K562 (cell line): Measurements from ENCODE around the gene LSM8. TPM values are rescaled to one million over a fixed set of nuclear protein-coding genes. Genes with fewer than 3 reads are reported as not detected.

Experiments used
- GATA2 ChIP-seq: sonication (generic); formaldehyde crosslinking; IDR thresholded peaks from 2 replicates; pipeline ENCODE4 v1.4.0; 2020; ENCODE audit warnings: mild to moderate bottlenecking, missing genetic modification reagents
- IFI16 ChIP-seq: fragments of 250-450 bp; sonication (Bioruptor Pico); IDR thresholded peaks from 2 replicates; pipeline ENCODE4 v2.1.2; 2022; ENCODE audit warnings: mild to moderate bottlenecking, inconsistent platforms
- NELFE ChIP-seq: IDR thresholded peaks from 2 replicates; pipeline ENCODE4 v1.6.1; 2011; ENCODE audit warnings: mild to moderate bottlenecking; ENCODE audit not compliant: insufficient read depth, insufficient read length
- PHF20 ChIP-seq: fragments of 450-650 bp; IDR thresholded peaks from 2 replicates; pipeline ENCODE4 v1.6.1; 2018; ENCODE audit not compliant: partially characterized antibody
- RBM34 ChIP-seq: fragments of 200-400 bp; formaldehyde crosslinking; IDR thresholded peaks from 2 replicates; pipeline ENCODE4 v1.6.1; 2018; ENCODE audit warnings: low read length, borderline replicate concordance; ENCODE audit not compliant: insufficient read depth
- TEAD2 ChIP-seq: fragments of 450-650 bp; IDR thresholded peaks from 2 replicates; pipeline ENCODE4 v1.6.1; 2016; ENCODE audit warnings: missing genetic modification characterization, control low read depth, missing compliant biosample characterization
- ZBTB7A ChIP-seq: IDR thresholded peaks from 2 replicates; pipeline ENCODE4 v1.6.1; 2011; ENCODE audit warnings: low read depth, mild to moderate bottlenecking, low read length, moderate library complexity, borderline replicate concordance; ENCODE audit not compliant: control insufficient read depth
- ZFPM2 ChIP-seq: fragments of 250-450 bp; sonication (Bioruptor Pico); IDR thresholded peaks from 2 replicates; pipeline ENCODE4 v1.5.1; 2022; ENCODE audit warnings: mild to moderate bottlenecking
- ZNF232 ChIP-seq: sonication (generic); formaldehyde crosslinking; IDR thresholded peaks from 2 replicates; pipeline ENCODE4 v1.8.0; 2022; ENCODE audit warnings: mild to moderate bottlenecking, missing genetic modification reagents
- polyA plus RNA-seq, 8 experiments: library from polyadenylated mRNA; depleted of rRNA in 4 of 8; stranded (reverse) in 5 of 8; unstranded in 3 of 8; fragments of >200 nt; fragmentation: Nextera tagmentation in 2 of 8; fragmentation: Illumina TruSeq in 1 of 8; extraction: Ambion mirVana in 2 of 8; extraction: Trizol in 1 of 8; gene quantifications; 2 replicates each; pipeline versions ENCODE4 v1.2.1 to v1.2.3, GENCODE V29; 2011 to 2014; ENCODE audit warnings: inconsistent platforms in 1 of 8, missing spikeins in 1 of 8
- total RNA-seq, 7 experiments: library from RNA; depleted of rRNA in 6 of 7; stranded (reverse); fragments of >200 nt in 6 of 7; fragmentation: Illumina TruSeq in 2 of 7; extraction: Trizol in 2 of 7; gene quantifications; 2 replicates each; pipeline versions ENCODE4 v1.2.1 to v1.2.3, GENCODE V29; 2011 to 2021; ENCODE audit warnings: low replicate concordance in 1 of 7
- TF ChIP-seq, protein P1 (sequence below), 2 experiments: fragments of 200-800 bp in 1 of 2; sonication (Bioruptor generic) in 1 of 2; sonication (generic) in 1 of 2; formaldehyde crosslinking in 1 of 2; IDR thresholded peaks in 1 of 2; conservative IDR thresholded peaks in 1 of 2; 2 replicates each; pipeline versions ENCODE4 v1.5.0 to v1.6.1; 2016 to 2020; ENCODE audit warnings: missing compliant biosample characterization in 1 of 2, missing genetic modification characterization in 1 of 2, missing genetic modification reagents in 1 of 2
- TF ChIP-seq, protein P2 (sequence below): sonication (generic); formaldehyde crosslinking; IDR thresholded peaks from 2 replicates; pipeline ENCODE4 v1.8.0; 2022; ENCODE audit warnings: mild to moderate bottlenecking, missing genetic modification reagents
- TF ChIP-seq, protein P3 (sequence below): fragments of 250-450 bp; sonication (Bioruptor Pico); IDR thresholded peaks from 2 replicates; pipeline ENCODE4 v1.9.0; 2021; ENCODE audit warnings: mild to moderate bottlenecking, inconsistent platforms
- TF ChIP-seq, protein P4 (sequence below): fragments of 250-450 bp; sonication (Bioruptor Pico); IDR thresholded peaks from 2 replicates; pipeline ENCODE4 v1.8.0; 2022; ENCODE audit warnings: moderate library complexity, mild to moderate bottlenecking, inconsistent platforms
- TF ChIP-seq, protein P5 (sequence below), 2 experiments: IDR thresholded peaks; 2 replicates each; pipeline ENCODE4 v1.6.1; 2011; ENCODE audit warnings: borderline replicate concordance in 1 of 2, control low read depth in 1 of 2, low read depth in 1 of 2, low read length in 1 of 2, mild to moderate bottlenecking in 1 of 2, mixed read lengths in 1 of 2, moderate library complexity in 1 of 2; ENCODE audit not compliant: insufficient read depth in 1 of 2, insufficient read length in 1 of 2, poor library complexity in 1 of 2, severe bottlenecking in 1 of 2; ENCODE audit errors: extremely low read depth in 1 of 2

Gene LSM8
- total and polyA plus RNA-seq, 9 of the 15 experiments (the other 6 are each of a cell fraction or from before 2014, with no cell fraction given), result 81.5 to 340 (median 180) TPM

DNA sequence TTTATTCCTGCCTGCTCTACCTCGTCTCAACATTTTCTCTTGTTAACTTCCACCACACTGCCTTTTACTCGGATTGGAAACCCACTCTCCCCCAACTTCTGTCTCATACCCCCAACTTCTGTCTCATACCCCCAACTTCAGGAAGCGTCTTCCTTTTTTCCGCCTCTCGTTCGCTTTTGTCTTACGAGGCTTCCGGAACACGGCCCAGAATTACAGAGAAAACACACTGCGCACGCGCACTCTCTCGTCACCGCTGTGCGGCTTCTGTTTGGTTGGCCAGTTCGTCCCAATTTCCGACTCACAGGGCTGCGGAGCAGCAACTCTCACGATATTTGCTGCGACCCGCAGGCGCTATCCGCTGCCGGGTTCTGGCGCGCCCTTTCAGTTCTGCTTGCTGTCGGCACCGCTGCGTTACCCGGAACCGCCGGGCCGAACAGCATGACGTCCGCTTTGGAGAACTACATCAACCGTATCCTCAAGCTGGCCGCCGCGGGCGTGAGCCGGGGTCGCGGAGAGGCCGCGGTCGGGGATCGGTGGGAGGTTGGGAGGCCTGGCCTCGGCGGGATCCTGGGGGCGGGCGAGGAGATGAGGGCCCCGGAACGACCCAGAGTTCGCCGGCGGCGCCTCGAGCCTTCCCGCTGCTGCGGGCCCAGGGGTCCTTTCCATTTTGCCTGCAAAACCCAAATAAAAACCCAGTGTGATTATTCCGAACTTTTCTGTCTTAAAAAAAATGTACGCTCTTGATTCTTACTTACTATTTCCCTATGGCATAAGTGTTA is at the start of gene LSM8 (continued):
- TF ChIP-seq, protein P1, sequence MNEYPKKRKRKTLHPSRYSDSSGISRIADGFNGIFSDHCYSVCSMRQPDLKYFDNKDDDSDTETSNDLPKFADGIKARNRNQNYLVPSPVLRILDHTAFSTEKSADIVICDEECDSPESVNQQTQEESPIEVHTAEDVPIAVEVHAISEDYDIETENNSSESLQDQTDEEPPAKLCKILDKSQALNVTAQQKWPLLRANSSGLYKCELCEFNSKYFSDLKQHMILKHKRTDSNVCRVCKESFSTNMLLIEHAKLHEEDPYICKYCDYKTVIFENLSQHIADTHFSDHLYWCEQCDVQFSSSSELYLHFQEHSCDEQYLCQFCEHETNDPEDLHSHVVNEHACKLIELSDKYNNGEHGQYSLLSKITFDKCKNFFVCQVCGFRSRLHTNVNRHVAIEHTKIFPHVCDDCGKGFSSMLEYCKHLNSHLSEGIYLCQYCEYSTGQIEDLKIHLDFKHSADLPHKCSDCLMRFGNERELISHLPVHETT (CRISPR knock-in tag; conservative IDR thresholded peaks at IDR 0.05 in 1 of 2, IDR thresholded peaks at IDR 0.05 in 1 of 2), result peak in 1 of 2 experiments; percentile 29; a peak in 1 of 4 replicates
- TF ChIP-seq IFI16 (CRISPR knock-in tag) (no peak), TEAD2 (tag) (no peak), ZFPM2 (CRISPR knock-in tag) (no peak), PHF20 (peak; percentile 93), ZBTB7A (peak; percentile 81; the same call in 1 of the 2 replicates), RBM34 (no peak), ZNF232 (peak; percentile 68; the same call in 1 of the 2 replicates), GATA2 (CRISPR knock-in tag) (no peak), NELFE (no peak)
- TF ChIP-seq, protein P2, sequence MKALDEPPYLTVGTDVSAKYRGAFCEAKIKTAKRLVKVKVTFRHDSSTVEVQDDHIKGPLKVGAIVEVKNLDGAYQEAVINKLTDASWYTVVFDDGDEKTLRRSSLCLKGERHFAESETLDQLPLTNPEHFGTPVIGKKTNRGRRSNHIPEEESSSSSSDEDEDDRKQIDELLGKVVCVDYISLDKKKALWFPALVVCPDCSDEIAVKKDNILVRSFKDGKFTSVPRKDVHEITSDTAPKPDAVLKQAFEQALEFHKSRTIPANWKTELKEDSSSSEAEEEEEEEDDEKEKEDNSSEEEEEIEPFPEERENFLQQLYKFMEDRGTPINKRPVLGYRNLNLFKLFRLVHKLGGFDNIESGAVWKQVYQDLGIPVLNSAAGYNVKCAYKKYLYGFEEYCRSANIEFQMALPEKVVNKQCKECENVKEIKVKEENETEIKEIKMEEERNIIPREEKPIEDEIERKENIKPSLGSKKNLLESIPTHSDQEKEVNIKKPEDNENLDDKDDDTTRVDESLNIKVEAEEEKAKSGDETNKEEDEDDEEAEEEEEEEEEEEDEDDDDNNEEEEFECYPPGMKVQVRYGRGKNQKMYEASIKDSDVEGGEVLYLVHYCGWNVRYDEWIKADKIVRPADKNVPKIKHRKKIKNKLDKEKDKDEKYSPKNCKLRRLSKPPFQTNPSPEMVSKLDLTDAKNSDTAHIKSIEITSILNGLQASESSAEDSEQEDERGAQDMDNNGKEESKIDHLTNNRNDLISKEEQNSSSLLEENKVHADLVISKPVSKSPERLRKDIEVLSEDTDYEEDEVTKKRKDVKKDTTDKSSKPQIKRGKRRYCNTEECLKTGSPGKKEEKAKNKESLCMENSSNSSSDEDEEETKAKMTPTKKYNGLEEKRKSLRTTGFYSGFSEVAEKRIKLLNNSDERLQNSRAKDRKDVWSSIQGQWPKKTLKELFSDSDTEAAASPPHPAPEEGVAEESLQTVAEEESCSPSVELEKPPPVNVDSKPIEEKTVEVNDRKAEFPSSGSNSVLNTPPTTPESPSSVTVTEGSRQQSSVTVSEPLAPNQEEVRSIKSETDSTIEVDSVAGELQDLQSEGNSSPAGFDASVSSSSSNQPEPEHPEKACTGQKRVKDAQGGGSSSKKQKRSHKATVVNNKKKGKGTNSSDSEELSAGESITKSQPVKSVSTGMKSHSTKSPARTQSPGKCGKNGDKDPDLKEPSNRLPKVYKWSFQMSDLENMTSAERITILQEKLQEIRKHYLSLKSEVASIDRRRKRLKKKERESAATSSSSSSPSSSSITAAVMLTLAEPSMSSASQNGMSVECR, result peak; percentile 72
- TF ChIP-seq, protein P3, sequence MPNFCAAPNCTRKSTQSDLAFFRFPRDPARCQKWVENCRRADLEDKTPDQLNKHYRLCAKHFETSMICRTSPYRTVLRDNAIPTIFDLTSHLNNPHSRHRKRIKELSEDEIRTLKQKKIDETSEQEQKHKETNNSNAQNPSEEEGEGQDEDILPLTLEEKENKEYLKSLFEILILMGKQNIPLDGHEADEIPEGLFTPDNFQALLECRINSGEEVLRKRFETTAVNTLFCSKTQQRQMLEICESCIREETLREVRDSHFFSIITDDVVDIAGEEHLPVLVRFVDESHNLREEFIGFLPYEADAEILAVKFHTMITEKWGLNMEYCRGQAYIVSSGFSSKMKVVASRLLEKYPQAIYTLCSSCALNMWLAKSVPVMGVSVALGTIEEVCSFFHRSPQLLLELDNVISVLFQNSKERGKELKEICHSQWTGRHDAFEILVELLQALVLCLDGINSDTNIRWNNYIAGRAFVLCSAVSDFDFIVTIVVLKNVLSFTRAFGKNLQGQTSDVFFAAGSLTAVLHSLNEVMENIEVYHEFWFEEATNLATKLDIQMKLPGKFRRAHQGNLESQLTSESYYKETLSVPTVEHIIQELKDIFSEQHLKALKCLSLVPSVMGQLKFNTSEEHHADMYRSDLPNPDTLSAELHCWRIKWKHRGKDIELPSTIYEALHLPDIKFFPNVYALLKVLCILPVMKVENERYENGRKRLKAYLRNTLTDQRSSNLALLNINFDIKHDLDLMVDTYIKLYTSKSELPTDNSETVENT, result peak; percentile 89; the same call in 1 of the 2 replicates
- TF ChIP-seq, protein P4, sequence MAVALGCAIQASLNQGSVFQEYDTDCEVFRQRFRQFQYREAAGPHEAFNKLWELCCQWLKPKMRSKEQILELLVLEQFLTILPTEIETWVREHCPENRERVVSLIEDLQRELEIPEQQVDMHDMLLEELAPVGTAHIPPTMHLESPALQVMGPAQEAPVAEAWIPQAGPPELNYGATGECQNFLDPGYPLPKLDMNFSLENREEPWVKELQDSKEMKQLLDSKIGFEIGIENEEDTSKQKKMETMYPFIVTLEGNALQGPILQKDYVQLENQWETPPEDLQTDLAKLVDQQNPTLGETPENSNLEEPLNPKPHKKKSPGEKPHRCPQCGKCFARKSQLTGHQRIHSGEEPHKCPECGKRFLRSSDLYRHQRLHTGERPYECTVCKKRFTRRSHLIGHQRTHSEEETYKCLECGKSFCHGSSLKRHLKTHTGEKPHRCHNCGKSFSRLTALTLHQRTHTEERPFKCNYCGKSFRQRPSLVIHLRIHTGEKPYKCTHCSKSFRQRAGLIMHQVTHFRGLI (CRISPR knock-in tag), result 0 out of 2 replicates have a peak, but pooled peaks have one; percentile 61
- TF ChIP-seq, protein P5, sequence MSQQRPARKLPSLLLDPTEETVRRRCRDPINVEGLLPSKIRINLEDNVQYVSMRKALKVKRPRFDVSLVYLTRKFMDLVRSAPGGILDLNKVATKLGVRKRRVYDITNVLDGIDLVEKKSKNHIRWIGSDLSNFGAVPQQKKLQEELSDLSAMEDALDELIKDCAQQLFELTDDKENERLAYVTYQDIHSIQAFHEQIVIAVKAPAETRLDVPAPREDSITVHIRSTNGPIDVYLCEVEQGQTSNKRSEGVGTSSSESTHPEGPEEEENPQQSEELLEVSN (IDR thresholded peaks at IDR 0.05; ENCODE audit: borderline replicate concordance in 1 of 2, extremely low read depth in 1 of 2, insufficient read depth in 1 of 2, insufficient read length in 1 of 2, low read depth in 1 of 2, low read length in 1 of 2, poor library complexity in 1 of 2, severe bottlenecking in 1 of 2), result peak in 1 of 2 experiments; percentile 73
